K562 (cell line): ENCODE measurements around the gene DRAXIN. TPM values are rescaled to one million over a fixed set of nuclear protein-coding genes. Genes with fewer than 3 reads are reported as not detected.

Experiments
- BRD4 ChIP-seq: fragments of 200-600 bp; sonication (generic); IDR thresholded peaks from 2 replicates; pipeline ENCODE4 v1.6.1; 2017; ENCODE audit warnings: inconsistent platforms
- CREB3 ChIP-seq: fragments of 450-650 bp; conservative IDR thresholded peaks from 2 replicates; pipeline ENCODE4 v1.6.1; 2016; ENCODE audit warnings: missing genetic modification characterization, low read depth, mild to moderate bottlenecking, missing compliant biosample characterization, moderate library complexity
- CTBP1 ChIP-seq: fragments of 450-650 bp; IDR thresholded peaks from 2 replicates; pipeline ENCODE4 v1.6.1; 2016; ENCODE audit warnings: borderline replicate concordance
- ERF ChIP-seq: fragments of 450-650 bp; formaldehyde crosslinking; IDR thresholded peaks from 2 replicates; pipeline ENCODE4 v1.4.0; 2020; ENCODE audit warnings: mild to moderate bottlenecking, mixed read lengths
- FOXA3 ChIP-seq, 2 experiments: fragments of 450-650 bp in 1 of 2; sonication (generic) in 1 of 2; formaldehyde crosslinking; IDR thresholded peaks in 1 of 2; conservative IDR thresholded peaks in 1 of 2; 2 replicates each; pipeline versions ENCODE4 v1.4.0 to v1.8.0; 2020 to 2022; ENCODE audit warnings: mild to moderate bottlenecking in 2 of 2, missing genetic modification reagents in 1 of 2
- HNRNPLL ChIP-seq: fragments of 200-400 bp; formaldehyde crosslinking; IDR thresholded peaks from 2 replicates; pipeline ENCODE4 v1.6.1; 2017; ENCODE audit warnings: low read length, low read depth, mild to moderate bottlenecking; ENCODE audit not compliant: poor library complexity, severe bottlenecking
- KDM1A ChIP-seq, 2 experiments: fragments of 450-650 bp; IDR thresholded peaks; 2 replicates each; pipeline ENCODE4 v1.6.1; 2016; ENCODE audit warnings: mild to moderate bottlenecking in 2 of 2
- MAZ ChIP-seq, 2 experiments: fragments of 450-650 bp in 1 of 2; sonication (generic) in 1 of 2; formaldehyde crosslinking; IDR thresholded peaks in 1 of 2; conservative IDR thresholded peaks in 1 of 2; 2 replicates each; pipeline versions ENCODE4 v1.4.0 to v1.5.0; 2020; ENCODE audit warnings: mild to moderate bottlenecking in 1 of 2, missing genetic modification reagents in 1 of 2
- MYC ChIP-seq, 2 experiments: fragments of 250-450 bp in 1 of 2; sonication (Bioruptor Pico) in 1 of 2; IDR thresholded peaks; 2 replicates each; pipeline versions ENCODE4 v1.5.1 to v1.6.1; 2012 to 2021; ENCODE audit warnings: low read depth in 2 of 2, borderline replicate concordance in 1 of 2, improper control_type of control experiment in 1 of 2, low read length in 1 of 2, mild to moderate bottlenecking in 1 of 2, moderate library complexity in 1 of 2
- SAP30 ChIP-seq: fragments of 200-600 bp; sonication (generic); IDR thresholded peaks from 2 replicates; pipeline ENCODE4 v1.6.1; 2012; ENCODE audit warnings: borderline replicate concordance, low read depth, mild to moderate bottlenecking, moderate library complexity, low read length, control low read depth, inconsistent platforms; ENCODE audit not compliant: insufficient read depth, poor library complexity, severe bottlenecking
- SIX5 ChIP-seq, 2 experiments: IDR thresholded peaks; 2 replicates each; pipeline ENCODE4 v1.6.1; 2011; ENCODE audit warnings: low read length in 2 of 2, borderline replicate concordance in 1 of 2, low read depth in 1 of 2, mild to moderate bottlenecking in 1 of 2, moderate library complexity in 1 of 2; ENCODE audit not compliant: insufficient read depth in 1 of 2
- STAG1 ChIP-seq: sonication (generic); formaldehyde crosslinking; IDR thresholded peaks from 2 replicates; pipeline ENCODE4 v1.5.0; 2020; ENCODE audit warnings: missing genetic modification reagents, borderline replicate concordance
- THRA ChIP-seq: fragments of 450-650 bp; IDR thresholded peaks from 2 replicates; pipeline ENCODE4 v1.6.1; 2017; ENCODE audit warnings: mild to moderate bottlenecking, moderate library complexity
- TSHZ1 ChIP-seq: fragments of 250-450 bp; sonication (Bioruptor Pico); IDR thresholded peaks from 2 replicates; pipeline ENCODE4 v1.4.0; 2020; ENCODE audit warnings: mild to moderate bottlenecking, moderate library complexity
- ZNF507 ChIP-seq: conservative IDR thresholded peaks from 2 replicates; pipeline ENCODE4 v1.6.1; 2017; ENCODE audit warnings: missing genetic modification characterization, missing compliant biosample characterization
- ZNF778 ChIP-seq: fragments of 450-650 bp; formaldehyde crosslinking; IDR thresholded peaks from 2 replicates; pipeline ENCODE4 v1.4.0; 2020; ENCODE audit warnings: mild to moderate bottlenecking, moderate library complexity
- polyA plus RNA-seq, 8 experiments: library from polyadenylated mRNA; depleted of rRNA in 4 of 8; stranded (reverse) in 5 of 8; unstranded in 3 of 8; fragments of >200 nt; fragmentation: Nextera tagmentation in 2 of 8; fragmentation: Illumina TruSeq in 1 of 8; extraction: Ambion mirVana in 2 of 8; extraction: Trizol in 1 of 8; gene quantifications; 2 replicates each; pipeline versions ENCODE4 v1.2.1 to v1.2.3, GENCODE V29; 2011 to 2014; ENCODE audit warnings: inconsistent platforms in 1 of 8, missing spikeins in 1 of 8
- total RNA-seq, 7 experiments: library from RNA; depleted of rRNA in 6 of 7; stranded (reverse); fragments of >200 nt in 6 of 7; fragmentation: Illumina TruSeq in 2 of 7; extraction: Trizol in 2 of 7; gene quantifications; 2 replicates each; pipeline versions ENCODE4 v1.2.1 to v1.2.3, GENCODE V29; 2011 to 2021; ENCODE audit warnings: low replicate concordance in 1 of 7
- TF ChIP-seq, protein P1 (sequence below): fragments of 150-350 bp; IDR thresholded peaks from 2 replicates; pipeline ENCODE4 v1.6.1; 2014; ENCODE audit warnings: low read depth, mild to moderate bottlenecking, low read length, borderline replicate concordance

Gene DRAXIN
- total and polyA plus RNA-seq, 9 of the 15 experiments (the other 6 are each of a cell fraction or from before 2014, with no cell fraction given), result 0.01 to 0.04 (median 0.01) TPM; not detected in 6

DNA sequence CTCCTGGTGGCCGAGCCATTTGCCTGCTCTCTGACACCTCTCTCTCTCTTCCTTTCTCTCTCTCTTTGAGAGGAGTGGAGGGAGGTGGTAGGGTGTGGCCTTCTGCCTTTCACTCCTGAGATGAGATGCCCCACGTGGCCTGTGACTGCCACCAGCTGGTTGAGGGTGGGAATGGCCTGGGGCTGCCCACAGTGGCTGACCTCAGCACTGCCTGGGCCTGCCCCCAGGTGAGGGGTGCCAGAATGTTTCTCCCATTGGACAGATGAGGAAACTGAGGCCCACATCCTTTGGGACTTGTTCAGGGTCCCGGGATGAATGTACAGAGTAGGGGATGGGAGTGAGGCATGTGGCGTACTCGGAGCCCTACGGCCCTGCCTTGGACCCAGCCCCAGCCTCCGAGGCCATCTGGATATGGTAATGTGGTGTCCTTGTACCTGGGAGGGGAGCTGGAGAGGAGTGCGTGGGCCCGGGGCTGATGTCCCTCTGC is 57.7 kb downstream of the DRAXIN start (continued):
- TF ChIP-seq FOXA3 (CRISPR knock-in tag; conservative IDR thresholded peaks at IDR 0.05 in 1 of 2, IDR thresholded peaks at IDR 0.05 in 1 of 2), result no peak
- TF ChIP-seq CREB3 (tag), result no peak
- TF ChIP-seq MAZ (CRISPR knock-in tag; conservative IDR thresholded peaks at IDR 0.05 in 1 of 2, IDR thresholded peaks at IDR 0.05 in 1 of 2), result peak; percentile 75 to 90
- TF ChIP-seq, protein P1, sequence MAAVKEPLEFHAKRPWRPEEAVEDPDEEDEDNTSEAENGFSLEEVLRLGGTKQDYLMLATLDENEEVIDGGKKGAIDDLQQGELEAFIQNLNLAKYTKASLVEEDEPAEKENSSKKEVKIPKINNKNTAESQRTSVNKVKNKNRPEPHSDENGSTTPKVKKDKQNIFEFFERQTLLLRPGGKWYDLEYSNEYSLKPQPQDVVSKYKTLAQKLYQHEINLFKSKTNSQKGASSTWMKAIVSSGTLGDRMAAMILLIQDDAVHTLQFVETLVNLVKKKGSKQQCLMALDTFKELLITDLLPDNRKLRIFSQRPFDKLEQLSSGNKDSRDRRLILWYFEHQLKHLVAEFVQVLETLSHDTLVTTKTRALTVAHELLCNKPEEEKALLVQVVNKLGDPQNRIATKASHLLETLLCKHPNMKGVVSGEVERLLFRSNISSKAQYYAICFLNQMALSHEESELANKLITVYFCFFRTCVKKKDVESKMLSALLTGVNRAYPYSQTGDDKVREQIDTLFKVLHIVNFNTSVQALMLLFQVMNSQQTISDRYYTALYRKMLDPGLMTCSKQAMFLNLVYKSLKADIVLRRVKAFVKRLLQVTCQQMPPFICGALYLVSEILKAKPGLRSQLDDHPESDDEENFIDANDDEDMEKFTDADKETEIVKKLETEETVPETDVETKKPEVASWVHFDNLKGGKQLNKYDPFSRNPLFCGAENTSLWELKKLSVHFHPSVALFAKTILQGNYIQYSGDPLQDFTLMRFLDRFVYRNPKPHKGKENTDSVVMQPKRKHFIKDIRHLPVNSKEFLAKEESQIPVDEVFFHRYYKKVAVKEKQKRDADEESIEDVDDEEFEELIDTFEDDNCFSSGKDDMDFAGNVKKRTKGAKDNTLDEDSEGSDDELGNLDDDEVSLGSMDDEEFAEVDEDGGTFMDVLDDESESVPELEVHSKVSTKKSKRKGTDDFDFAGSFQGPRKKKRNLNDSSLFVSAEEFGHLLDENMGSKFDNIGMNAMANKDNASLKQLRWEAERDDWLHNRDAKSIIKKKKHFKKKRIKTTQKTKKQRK, result no peak
- TF ChIP-seq THRA, result no peak
- TF ChIP-seq ERF (CRISPR knock-in tag), result 0 out of 2 replicates have a peak, but pooled peaks have one; percentile 34
- TF ChIP-seq BRD4, result no peak
- TF ChIP-seq STAG1 (CRISPR knock-in tag), result peak; percentile 71; the same call in 1 of the 2 replicates
- TF ChIP-seq MYC (IDR thresholded peaks at IDR 0.05; ENCODE audit: low read depth, low read length), result peak; percentile 93
- TF ChIP-seq MYC (CRISPR knock-in tag; IDR thresholded peaks at IDR 0.05; ENCODE audit: borderline replicate concordance, low read depth), result no peak
- no peak for TF ChIP-seq SAP30
- TF ChIP-seq SIX5 (IDR thresholded peaks at IDR 0.05; ENCODE audit: borderline replicate concordance in 1 of 2, insufficient read depth in 1 of 2, low read depth in 1 of 2, low read length in 2 of 2), result no peak
- no peak for TF ChIP-seq ZNF507 (tag)
- no peak for TF ChIP-seq ZNF778 (CRISPR knock-in tag)
- 0 out of 4 replicates have a peak, but pooled peaks of 1 of the 2 experiments have one; percentile 32 for TF ChIP-seq KDM1A (IDR thresholded peaks at IDR 0.05)
- no peak for TF ChIP-seq HNRNPLL
- TF ChIP-seq CTBP1, result peak; percentile 90
- no peak for TF ChIP-seq TSHZ1 (CRISPR knock-in tag)
